ENCODE data around the gene RCE1.
"Not testable (repeated sequence)": the region's sequence is repeated elsewhere in the genome, so short reads cannot be mapped to it uniquely, and the experiment has no call there.

RCE1 gene, protein sequence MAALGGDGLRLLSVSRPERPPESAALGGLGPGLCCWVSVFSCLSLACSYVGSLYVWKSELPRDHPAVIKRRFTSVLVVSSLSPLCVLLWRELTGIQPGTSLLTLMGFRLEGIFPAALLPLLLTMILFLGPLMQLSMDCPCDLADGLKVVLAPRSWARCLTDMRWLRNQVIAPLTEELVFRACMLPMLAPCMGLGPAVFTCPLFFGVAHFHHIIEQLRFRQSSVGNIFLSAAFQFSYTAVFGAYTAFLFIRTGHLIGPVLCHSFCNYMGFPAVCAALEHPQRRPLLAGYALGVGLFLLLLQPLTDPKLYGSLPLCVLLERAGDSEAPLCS
- 25.2 to 30.1 reads per million in 2 experiments for total RNA-seq

DNA sequence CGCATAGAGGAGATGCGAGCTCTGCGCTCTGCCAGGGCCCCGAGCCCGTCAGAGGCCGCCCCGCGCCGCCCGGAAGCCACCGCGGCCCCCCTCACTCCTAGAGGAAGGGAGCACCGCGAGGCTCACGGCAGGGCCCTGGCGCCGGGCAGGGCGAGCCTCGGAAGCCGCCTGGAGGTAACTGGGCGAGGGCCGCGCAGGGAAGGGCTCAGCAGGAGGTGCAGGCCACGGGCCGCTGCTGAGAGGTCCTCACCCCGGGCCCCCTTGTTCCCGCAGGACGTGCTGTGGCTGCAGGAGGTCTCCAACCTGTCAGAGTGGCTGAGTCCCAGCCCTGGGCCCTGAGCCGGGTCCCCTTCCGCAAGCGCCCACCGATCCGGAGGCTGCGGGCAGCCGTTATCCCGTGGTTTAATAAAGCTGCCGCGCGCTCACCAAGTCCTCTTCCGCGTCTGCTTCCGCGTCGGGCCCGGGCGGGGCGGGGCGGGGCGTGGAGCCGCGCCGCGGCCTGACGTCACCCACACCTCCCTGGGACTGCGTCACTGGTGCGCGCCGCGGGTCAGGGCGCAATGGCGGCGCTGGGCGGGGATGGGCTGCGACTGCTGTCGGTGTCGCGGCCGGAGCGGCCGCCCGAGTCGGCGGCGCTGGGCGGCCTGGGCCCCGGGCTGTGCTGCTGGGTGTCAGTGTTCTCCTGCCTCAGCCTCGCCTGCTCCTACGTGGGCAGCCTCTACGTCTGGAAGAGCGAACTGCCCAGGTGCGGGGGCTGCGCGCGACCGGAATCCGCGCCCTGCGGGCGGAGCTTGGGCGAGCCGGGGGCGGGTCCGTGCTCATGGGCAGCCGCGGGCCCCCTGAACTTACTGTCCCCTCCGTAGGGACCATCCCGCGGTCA, at the start of gene RCE1:
TSS of gene RCE1 (plus strand) at position 546 of the 880 bp plus-strand sequence. CDS start at position 561, 15 bp downstream.
- DNase-seq (ENCODE audit: low read depth), result peak; percentile 87

DNA sequence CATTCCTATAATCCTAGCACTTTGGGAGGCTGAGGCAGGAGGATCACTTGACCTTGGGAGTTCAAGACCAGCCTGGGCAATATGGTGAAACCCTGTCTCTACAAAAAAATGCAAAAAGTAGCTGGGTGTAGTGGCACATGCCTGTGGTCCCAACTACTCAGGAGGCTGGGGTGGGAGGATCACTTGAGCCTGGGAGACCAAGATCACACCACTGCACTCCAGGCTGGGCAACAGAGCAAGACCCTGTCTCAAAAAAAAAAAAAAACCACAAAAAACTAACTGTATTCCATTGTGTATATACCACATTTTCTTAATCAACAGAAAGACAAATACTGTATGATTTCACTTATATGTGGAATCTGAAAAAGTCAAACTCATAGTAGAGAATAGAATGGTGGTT, 43.4 kb upstream of the RCE1 start:
- DNase-seq (ENCODE audit: low read depth), result not testable (repeated sequence)

DNA sequence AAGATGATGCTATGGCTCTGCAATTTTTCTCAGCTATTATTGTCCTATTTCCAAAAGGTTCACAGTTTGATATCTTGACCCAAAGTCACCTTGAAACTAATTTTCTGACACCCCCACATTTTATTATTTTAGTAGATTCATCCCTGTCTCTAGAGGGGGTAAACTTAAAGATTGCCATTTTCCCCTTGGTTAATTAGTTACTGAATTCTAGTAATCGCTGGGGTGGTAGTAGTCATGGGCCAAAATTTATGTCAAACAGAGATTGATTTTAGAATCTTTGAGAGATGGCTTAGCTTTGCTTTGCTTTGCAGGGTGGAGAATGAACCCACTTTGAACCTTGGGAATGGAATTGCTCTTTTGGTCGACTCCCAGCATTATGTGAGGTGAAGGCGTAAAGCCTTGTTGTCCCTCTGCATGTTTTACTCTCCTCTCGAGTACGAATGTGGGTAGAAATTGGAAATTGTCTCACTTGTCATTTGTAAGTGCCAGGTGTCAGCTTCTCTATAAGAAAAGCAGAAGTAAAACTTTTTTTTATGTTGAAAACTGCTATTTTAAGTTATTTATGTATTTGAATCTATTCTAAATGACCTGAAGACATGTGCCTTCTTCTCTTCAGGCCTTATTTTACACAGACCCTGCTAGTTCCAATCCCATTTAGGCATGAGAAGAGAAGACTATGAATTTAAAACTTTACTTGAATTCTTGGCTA, 42.4 kb upstream of the RCE1 start:
- no peak for DNase-seq (ENCODE audit: low read depth)

DNA sequence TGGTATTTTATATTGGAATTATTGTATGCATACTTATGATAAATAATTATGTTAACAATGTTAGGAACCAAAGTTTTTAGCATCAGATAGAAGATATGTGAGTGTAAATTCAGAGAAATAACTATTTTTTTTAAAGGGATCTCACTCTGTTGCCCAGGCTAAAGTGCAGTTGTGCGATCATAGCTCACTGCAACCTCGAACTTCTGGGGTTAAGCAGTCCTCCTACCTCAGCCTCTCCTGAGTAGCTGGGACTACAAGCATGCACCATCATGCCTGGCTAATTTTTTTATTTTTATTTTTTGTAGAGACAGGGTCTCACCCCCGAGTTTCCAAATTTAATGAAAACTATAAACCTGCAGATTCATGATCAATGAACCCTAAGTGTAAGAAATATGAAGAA, 33.6 kb upstream of the RCE1 start:
- DNase-seq (ENCODE audit: low read depth), result no peak

DNA sequence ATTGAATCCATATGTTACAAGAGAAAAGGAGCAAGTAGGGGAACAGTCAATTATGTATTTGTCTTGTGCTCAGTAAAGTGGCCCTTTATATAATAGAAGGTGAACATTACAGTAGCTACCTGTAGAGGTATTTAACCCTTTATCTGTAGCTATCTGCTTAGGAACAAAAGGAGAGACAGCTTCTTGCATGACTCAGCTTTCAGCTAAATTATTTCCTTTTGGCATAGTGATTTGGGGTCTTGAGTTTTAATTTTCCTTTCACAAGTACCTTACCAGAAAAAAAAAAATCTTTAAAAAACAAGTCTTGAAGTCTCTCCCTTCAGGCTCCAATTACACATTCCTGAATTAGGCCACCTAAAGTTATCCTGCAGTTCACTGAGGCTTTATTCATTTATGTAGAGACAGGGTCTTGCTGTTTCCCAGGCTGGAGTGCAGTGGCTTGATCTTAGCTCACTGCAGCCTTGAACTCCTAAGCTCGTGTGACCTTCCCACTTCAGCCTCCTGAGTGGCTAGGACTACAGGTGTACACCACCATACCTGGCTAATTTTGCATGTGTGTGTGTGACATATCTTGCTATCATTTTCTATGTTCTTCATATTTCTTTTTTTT, 32.6 kb upstream of the RCE1 start:
- no peak for DNase-seq (ENCODE audit: low read depth)

DNA sequence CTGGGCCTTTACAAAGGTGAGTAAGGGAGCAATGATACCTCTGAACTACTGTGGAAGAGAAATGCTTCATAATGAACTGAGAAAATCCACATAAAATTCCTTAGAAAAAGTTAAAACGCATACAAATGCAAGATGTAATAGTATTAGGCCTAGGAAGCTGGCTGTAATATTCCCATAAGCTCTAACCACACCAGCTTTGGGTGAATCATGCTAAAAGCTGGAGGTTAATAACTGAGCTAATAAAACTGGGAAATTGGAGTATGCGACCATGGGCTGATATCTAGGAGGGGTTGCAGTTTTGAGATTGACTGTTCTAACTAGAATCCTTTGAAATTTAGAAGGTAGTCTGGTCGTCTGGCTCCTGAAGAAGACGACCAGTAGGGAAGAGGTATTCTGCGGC, 28.6 kb upstream of the RCE1 start:
- DNase-seq (ENCODE audit: low read depth), result no peak

DNA sequence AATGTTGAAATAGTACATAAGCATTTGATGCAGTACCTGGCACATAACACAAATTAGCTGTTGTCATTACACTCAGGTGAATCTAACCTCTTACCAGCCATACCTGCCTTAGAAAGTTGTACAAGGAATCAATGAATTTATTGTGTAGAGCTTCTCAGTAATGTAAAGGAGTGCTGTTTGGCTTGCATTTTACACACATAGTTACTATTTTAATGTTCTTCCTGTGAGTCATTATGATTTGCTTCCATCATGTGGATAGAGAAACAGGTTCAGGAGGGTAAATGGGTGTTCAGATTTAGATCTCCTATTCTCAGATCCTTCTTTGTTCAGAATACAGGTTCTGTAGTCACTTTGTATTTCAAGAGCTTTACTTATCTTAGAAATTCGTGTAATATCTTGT, 27.6 kb upstream of the RCE1 start:
- no peak for DNase-seq (ENCODE audit: low read depth)

DNA sequence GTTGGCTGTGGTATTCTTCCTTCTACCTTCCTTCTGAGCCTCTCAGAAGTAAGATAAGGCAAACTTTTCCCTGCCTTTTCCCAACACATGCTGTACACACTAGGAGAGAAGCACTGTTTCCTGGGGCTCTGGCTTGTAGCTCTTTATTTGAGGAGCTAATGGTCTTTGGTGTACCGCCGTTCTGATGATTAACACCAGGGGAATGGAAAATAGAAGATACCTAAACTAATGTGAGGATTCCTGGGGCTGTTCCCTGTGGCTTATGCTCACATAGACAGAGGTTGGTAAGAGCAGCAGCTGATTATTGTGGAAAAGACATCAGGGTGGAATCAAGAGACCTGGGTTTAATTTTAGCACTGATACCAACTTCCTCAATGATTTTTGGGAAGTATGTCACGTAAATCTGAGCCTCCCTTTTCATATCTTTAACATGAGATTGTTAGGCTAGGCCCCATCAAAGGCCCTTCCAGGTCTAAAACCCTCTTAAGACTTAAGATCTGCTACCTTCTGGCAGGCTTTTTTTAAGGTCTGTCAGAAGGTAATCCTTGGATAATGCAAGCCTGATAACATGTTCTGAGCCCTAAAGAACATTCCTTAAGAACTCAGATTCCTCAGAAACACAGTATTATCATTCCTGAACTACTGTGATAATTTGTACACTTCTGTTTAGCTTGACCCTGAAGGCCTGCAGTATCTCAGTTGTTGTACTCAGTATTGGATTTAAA, 24.8 kb upstream of the RCE1 start:
- no peak for DNase-seq (ENCODE audit: low read depth)

DNA sequence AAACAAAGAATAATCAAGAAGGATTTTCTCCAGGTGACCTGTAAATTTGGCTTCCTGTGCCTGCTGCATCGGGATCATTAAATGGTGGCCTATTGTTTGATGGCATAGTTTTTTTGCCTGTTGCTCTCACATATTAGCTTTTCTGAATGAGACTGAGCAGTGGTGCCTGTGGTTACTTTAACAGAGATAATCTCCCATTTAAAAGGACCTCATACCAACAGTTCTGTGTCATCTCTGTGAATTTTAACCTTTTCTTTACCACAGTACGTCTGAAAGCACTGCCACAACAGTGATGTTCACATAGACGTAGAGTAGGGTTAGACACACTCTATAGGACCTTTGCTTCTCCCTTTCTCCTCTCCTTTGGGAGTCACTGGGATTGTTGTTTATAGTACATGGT, 22.9 kb upstream of the RCE1 start:
- DNase-seq (ENCODE audit: low read depth), result no peak

DNA sequence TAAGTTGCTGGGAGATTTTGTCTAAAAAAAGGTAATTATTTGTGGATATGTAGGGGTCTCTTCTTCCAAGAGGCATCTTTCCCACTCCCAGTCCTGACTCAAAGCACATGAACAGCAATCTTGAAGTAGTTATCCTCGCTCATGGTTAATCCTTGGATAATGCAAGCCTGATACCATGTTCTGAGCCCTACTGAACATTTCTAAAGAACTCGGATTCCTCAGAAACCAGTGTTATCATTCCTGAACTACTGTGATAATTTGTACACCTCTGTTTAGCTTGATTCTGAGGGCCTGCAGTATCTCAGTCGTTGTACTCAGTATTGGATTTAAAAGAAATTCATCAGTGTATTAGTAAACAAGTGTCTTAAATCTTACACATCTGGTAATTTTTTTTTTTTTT, 22.3 kb upstream of the RCE1 start:
- DNase-seq (ENCODE audit: low read depth), result no peak

DNA sequence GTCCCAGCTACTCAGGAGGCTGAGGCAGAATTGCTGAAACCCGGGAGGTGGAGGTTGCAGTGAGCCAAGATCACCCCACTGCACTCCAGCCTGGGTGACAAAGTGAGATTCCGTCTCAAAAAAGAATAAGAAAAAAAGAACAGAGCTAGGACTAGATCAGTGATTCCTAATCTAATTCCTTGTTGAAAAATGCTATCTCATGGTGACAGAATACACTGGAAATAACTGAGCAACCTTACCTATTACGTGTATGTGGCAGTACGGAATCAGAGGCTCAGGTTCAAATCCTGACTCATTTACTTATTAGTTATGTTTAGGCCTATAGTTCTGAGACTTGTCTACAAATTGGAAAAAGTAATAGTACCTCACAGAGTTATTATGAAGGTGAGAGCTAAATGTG, 19.5 kb upstream of the RCE1 start:
- DNase-seq (ENCODE audit: low read depth), result no peak

DNA sequence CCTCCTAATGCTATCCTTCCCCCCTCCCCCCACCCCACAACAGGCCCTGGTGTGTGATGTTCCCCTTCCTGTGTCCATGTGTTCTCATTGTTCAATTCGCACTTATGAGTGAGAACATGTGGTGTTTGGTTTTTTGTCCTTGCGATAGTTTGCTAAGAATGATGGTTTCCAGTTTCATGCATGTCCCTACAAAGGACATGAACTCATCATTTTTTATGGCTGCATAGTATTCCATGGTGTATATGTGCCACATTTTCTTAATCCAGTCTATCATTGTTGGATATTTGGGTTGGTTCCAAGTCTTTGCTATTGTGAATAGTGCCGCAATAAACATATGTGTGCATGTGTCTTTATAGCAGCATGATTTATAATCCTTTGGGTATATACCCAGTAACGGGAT, 18.7 kb upstream of the RCE1 start:
- not testable (repeated sequence) for DNase-seq (ENCODE audit: low read depth)

DNA sequence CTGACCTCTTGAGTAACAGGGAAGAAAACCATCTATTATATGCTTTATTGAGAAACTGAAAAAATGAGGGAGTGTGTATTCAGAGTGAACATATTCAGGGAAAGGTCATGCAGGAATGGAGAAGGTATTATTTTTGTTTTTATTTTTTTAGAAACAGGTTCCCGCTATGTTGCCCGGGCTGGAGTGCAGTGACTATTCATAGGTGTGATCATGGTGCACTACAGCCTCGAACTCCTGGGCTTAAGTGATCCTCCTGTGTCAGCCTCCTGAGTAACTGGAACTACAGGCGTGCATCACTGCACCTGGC, 8.7 kb upstream of the RCE1 start:
- no peak for DNase-seq (ENCODE audit: low read depth)

DNA sequence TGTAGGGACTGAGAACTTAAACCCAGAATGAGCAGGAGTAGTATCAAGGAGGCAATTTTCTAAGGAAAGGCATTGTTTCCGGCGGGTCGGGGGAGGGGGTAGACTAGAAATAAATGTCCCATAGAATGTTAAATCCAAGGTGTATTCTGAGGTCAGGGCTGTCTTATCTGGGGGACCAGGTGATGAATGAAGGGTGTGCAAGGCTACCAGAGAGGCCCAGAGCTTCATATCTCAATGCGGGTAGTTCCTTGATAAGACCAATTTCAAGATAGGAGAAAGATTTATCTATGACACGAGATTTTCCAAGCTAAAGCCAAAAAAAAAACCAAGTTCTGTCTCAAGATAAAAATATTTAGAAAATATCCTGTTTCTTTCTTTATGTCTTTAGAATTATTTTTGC, 8.3 kb upstream of the RCE1 start:
- DNase-seq (ENCODE audit: low read depth), result no peak

DNA sequence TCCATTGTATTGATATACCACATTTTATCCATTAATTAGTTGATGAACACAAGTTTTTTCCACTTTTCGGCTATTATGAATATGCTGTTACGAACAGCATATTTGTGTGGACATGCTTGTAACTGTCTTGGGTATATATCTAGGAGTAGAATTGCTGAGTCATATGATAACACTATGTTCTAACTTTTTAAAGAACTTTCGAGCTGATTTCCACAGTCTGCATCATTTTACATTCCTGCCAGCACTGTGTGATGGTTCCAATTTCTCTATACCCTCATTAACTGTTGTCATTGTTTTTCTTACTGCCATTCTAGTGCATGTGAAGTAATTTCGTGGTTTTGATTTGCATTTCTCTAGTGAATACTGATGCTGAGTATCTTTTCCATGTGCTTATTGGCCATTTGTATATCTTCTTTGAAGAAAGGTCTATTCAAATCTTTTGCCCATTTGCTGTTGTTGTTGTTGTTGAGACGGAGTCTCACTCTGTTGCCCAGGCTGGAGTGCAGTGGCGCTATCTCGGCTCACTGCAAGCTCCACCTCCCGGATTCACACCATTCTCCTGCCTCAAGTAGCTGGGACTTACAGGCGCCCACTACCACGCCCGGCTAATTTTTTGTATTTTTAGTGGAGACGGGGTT, 7.4 kb upstream of the RCE1 start:
- DNase-seq (ENCODE audit: low read depth), result no peak

DNA sequence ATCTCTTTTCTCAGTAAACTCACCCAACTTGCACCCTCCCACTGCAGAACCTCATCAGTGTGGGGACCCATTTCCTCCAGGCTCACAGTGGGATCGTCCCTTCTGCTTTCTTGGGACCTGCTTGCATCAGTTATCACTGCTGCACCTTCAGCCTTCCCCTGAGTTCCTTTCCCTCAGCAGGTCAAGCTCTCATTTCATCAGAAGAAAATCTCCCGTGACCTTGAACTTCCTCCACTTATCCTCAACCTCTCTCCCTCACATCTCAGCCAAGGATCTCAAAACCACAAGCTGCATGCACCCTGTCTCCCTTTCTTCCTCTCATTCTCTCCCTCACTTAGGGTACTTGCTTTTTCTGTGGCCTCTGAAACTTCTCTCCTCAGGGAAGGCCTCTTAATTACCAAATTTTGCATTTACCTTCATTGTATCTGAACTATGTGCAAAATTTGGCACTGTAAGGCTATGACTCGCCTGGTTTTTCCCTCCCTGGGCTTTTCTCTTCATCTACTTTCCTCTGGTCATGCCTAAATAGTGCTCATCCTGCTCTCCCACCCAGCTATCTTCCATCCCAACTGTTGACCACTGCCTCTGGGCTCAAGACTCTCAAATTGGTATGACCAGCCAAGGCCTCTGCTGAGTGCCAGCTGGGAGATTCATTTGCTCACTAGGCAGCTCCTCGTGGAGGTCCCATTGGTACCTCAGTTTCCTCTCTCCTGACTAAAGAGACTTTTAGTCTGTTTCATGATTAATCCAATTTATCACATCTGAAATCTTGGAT, 2.7 kb upstream of the RCE1 start:
- no peak for DNase-seq (ENCODE audit: low read depth)

DNA sequence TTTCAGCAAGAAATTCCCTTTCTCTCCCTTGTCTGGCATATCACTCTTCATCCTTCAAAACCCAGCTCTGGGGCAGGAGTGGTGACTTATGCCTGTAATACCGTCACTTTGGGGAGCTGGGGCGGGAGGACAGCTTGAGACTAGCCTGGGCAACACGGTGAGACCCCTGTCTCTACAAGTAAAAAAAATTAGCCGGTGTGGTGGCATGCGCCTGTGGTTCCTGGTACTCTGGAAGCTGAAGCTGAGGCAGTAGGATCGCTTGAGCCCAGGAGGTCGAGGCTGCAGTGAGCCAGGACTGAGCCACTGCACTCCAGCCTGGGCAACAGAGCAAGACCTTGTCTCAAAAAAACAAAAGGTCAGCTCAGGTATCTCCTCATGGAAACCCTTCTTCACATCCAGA, 1.4 kb upstream of the RCE1 start:
- no peak for DNase-seq (ENCODE audit: low read depth)

DNA sequence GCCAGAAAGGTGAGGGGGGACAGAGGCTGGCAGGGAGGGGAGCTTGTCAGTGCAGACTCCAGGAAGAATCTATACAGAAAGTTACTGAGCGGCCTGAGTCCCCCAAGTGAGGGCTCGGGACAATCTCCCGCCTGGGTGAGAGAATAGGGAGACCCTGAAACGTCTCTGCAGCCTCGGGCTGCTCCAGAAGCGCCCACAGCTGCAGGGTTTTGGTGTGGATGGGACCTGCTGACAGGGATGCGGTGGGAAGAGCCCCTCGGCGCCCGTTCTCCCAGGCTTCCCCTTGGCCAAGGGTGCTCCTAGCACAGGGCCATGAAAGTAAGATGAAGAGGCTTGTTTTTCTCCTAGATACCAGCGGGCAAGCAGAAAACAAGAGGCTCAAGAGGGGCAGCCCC, 743 bp upstream of the RCE1 start:
- no peak for DNase-seq (ENCODE audit: low read depth)

DNA sequence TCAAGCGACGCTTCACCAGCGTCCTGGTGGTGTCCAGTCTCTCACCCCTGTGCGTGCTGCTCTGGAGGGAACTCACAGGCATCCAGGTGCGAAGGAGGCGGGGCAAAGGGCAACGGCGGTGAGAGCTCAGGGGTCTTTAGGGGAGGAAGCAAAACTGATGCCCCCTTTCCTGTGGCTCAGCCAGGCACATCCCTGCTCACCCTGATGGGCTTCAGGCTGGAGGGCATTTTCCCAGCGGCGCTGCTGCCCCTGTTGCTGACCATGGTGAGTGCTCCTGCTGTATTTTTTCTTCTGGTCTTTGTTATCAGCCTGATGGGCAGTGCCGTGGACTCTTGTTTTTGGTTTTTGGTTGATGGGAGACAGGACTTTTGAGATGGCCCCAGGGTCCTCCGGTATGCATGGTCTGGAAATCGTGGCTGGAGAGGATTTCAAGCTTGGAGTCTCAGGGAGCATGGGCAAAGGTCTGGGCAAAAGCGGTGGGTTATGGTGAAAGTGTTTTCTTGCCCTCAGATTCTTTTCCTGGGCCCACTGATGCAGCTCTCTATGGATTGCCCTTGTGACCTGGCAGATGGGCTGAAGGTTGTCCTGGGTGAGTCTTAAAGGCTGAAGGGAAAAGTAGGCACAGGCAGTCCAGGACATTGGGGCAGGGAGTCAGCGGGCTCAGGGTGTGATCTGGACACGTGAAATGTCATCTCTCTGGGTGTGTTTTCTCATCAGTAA, 695 bp downstream of the RCE1 start:
- DNase-seq (ENCODE audit: low read depth), result no peak

Measured in T follicular helper cell (primary cell).